ENCODE data around the gene RNLS. TPM values are rescaled to one million over a fixed set of nuclear protein-coding genes. Genes with fewer than 3 reads are reported as not detected.

Gene RNLS
- total RNA-seq, 1 experiment from 2014 or later: not detected

DNA sequence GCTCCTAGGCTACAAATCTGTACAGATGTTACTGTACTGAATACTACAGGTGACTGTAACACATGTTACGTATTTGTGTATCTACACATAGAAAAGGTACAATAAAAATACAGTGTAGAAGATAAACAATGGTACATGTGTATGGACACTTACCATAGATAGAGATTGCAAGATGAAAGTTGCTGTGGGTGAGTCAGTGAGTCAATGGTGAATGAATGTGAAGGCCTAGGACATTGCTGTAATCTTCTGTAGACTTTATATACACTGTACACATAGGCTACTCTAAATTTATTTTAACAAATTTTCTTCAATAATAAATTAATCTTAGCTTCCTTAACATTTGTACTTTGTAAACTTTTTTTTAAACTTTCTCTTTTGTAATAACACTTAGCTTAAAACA lies 205.6 kb downstream of the RNLS start:
- H3K36me3 Mint-ChIP-seq (ENCODE audit: insufficient read depth, unreplicated experiment): no peaks in the 10 kb centered on the region
- POLR2A ChIA-PET: interaction anchor here (0.6 to 1.9 kb wide), 5 partner anchors 8 to 516 kb away, joined by 3 to 7 read pairs (median 5); no protein-coding TSS in a partner anchor
- no peak overlapping the region for H3K4me3 Mint-ChIP-seq (ENCODE audit: unreplicated experiment)
- H3K27me3 Mint-ChIP-seq (ENCODE audit: insufficient read depth, unreplicated experiment): no peaks in the 10 kb centered on the region
- intact Hi-C loops (cut with micrococcal nuclease): no loop called here
- CTCF ChIA-PET: interaction anchor here (0.6 to 1.2 kb wide), 4 partner anchors 11 to 559 kb away, joined by 3 to 7 read pairs (median 3); no protein-coding TSS in a partner anchor
- H3K9me3 Mint-ChIP-seq (ENCODE audit: unreplicated experiment): no peaks in the 10 kb centered on the region
- TF ChIP-seq, protein P1, sequence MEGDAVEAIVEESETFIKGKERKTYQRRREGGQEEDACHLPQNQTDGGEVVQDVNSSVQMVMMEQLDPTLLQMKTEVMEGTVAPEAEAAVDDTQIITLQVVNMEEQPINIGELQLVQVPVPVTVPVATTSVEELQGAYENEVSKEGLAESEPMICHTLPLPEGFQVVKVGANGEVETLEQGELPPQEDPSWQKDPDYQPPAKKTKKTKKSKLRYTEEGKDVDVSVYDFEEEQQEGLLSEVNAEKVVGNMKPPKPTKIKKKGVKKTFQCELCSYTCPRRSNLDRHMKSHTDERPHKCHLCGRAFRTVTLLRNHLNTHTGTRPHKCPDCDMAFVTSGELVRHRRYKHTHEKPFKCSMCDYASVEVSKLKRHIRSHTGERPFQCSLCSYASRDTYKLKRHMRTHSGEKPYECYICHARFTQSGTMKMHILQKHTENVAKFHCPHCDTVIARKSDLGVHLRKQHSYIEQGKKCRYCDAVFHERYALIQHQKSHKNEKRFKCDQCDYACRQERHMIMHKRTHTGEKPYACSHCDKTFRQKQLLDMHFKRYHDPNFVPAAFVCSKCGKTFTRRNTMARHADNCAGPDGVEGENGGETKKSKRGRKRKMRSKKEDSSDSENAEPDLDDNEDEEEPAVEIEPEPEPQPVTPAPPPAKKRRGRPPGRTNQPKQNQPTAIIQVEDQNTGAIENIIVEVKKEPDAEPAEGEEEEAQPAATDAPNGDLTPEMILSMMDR (IDR thresholded peaks at IDR 0.05; ENCODE audit: unreplicated experiment): no peak
- no peak for DNase-seq (ENCODE audit: unreplicated experiment)
- BruUV-seq (replicated peaks): no TSS peak
- H3K4me1 Mint-ChIP-seq (ENCODE audit: insufficient read depth, unreplicated experiment): peaks cover 9% of the 10 kb centered on the region
- H3K27ac Mint-ChIP-seq (ENCODE audit: low read depth, unreplicated experiment): no peak overlapping the region

DNA sequence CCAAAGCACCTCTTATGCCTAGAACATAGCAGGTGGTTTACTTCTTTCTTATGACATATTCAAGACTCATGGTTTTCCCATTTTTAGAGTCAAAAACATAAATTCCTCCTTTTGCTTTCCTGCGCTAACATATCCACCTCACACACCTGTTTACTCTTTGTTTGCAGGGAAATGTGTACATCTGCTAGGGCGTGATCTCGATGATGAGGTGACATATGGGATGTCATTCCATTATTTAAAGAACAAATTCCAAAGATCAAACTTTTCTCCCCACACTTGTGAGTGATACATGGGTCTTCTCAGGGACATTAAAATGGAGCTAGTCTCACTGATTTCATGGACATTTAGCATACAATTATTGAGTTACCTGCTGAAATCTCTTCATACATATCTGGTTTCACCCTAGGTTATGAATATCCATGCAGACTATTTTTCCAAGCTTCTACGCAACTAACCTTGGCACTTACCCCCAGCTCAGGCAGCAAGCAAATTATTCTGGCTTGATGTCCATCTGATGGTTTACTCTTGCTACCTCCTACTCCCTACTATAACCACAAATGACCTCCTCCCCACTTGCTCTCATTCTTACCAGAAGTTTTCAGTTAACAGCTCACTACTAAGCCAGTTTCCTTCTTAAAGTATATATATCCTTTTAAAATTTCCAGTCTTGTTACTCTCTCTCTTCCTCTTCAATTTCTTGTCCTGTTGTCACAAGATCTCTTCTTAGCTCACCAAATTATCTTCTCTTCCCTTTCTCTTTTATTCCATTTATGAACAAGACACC lies 208.5 kb downstream of the RNLS start:
- no peaks in the 10 kb centered on the region for H3K9me3 Mint-ChIP-seq (ENCODE audit: unreplicated experiment)
- no peaks in the 10 kb centered on the region for H3K36me3 Mint-ChIP-seq (ENCODE audit: insufficient read depth, unreplicated experiment)
- H3K4me3 Mint-ChIP-seq (ENCODE audit: unreplicated experiment): no peak overlapping the region
- no peak for DNase-seq (ENCODE audit: unreplicated experiment)
- no TSS peak for BruUV-seq (replicated peaks)
- intact Hi-C loops (cut with micrococcal nuclease): no loop called here
- TF ChIP-seq, protein P1 (IDR thresholded peaks at IDR 0.05; ENCODE audit: unreplicated experiment): no peak
- ChIA-PET POLR2A (interaction anchor here (1.3 kb wide), 1 partner anchor 40 kb away, joined by 4 read pairs; no protein-coding TSS in a partner anchor), CTCF (interaction anchor here (2.0 kb wide), 1 partner anchor 15 kb away, joined by 4 read pairs; no protein-coding TSS in a partner anchor)
- no peaks in the 10 kb centered on the region for H3K27me3 Mint-ChIP-seq (ENCODE audit: insufficient read depth, unreplicated experiment)
- no peak overlapping the region for H3K27ac Mint-ChIP-seq (ENCODE audit: low read depth, unreplicated experiment)
- H3K4me1 Mint-ChIP-seq (ENCODE audit: insufficient read depth, unreplicated experiment): peaks cover 4% of the 10 kb centered on the region

DNA sequence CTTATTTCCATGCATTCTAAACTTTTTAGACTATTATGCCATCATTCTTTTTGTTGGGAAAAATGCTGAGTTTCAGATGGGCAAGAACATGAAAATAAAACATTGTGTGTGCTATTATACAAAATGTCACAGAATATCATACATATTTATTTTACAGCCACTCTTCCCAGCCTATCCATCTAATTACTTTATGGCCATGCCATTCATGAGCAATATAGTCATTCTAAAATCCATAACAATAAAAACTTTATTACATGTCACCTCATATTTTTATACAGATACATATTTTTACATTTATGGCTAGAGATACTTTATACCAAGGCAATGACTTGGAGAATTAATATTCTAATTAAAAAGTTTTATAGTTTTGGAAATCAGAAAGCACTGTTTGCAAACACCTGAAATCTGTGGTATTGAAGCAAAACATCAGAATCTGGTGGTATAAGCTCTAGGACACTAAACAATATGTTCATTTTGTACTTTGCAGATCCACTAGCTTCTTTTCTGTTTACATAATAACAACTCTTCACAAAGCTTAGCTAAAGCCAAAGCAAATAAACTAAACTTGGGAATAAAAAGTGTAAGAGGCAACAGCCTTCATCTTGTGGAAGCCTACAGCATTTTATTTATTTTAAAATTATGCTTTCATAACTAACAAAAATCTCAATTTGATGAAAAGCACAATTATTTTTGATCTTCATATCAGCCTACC lies 210.1 kb downstream of the RNLS start:
- H3K36me3 Mint-ChIP-seq (ENCODE audit: insufficient read depth, unreplicated experiment): no peaks in the 10 kb centered on the region
- TF ChIP-seq, protein P1 (IDR thresholded peaks at IDR 0.05; ENCODE audit: unreplicated experiment): no peak
- no peak overlapping the region for H3K4me3 Mint-ChIP-seq (ENCODE audit: unreplicated experiment)
- ChIA-PET POLR2A (interaction anchor here (0.7 kb wide), 2 partner anchors 12 to 411 kb away, joined by 3 read pairs; no protein-coding TSS in a partner anchor), CTCF (interaction anchor here (0.6 to 2.0 kb wide), 2 partner anchors 12 to 17 kb away, joined by 3 to 4 read pairs; no protein-coding TSS in a partner anchor)
- no TSS peak for BruUV-seq (replicated peaks)
- H3K27ac Mint-ChIP-seq (ENCODE audit: low read depth, unreplicated experiment): no peak overlapping the region
- no peaks in the 10 kb centered on the region for H3K27me3 Mint-ChIP-seq (ENCODE audit: insufficient read depth, unreplicated experiment)
- no peak for DNase-seq (ENCODE audit: unreplicated experiment)
- H3K9me3 Mint-ChIP-seq (ENCODE audit: unreplicated experiment): no peaks in the 10 kb centered on the region
- intact Hi-C loops (cut with micrococcal nuclease): no loop called here
- no peaks in the 10 kb centered on the region for H3K4me1 Mint-ChIP-seq (ENCODE audit: insufficient read depth, unreplicated experiment)

DNA sequence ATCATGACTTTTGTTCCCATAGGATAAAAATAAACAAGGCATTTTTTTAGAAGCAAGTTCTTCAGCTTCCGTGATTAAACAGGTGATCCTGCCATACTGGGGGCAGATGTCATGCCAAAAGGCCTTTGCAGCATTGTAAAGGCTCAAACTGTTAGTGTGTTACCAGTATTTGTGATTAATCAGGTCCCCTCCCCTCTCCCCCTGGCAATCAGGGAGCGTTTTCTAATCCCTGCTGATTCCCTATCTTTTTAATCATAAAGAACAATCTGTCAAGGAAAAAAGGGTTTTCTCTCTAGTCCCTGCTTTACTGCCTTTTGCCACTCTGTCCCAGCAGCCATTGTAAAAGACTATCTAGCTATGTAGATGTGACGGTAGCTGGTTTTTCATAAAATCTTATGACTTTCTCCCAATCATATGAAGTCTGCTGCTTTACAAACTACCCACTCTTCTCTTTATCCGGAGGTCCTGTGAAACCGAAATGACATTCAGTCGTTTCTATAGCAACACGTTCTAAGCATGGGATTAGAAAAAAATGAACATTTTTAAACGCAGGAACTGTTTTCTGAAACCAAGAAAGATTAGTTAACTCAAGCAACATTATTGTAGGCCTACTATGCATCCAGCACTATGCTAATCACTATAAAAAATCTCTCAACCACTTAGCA lies 210.9 kb downstream of the RNLS start:
- TF ChIP-seq, protein P1 (IDR thresholded peaks at IDR 0.05; ENCODE audit: unreplicated experiment): no peak
- BruUV-seq (replicated peaks): no TSS peak
- DNase-seq (ENCODE audit: unreplicated experiment): no peak
- no peak overlapping the region for H3K27ac Mint-ChIP-seq (ENCODE audit: low read depth, unreplicated experiment)
- H3K9me3 Mint-ChIP-seq (ENCODE audit: unreplicated experiment): no peaks in the 10 kb centered on the region
- POLR2A ChIA-PET: no interaction called here
- H3K4me1 Mint-ChIP-seq (ENCODE audit: insufficient read depth, unreplicated experiment): no peaks in the 10 kb centered on the region
- CTCF ChIA-PET: no interaction called here
- intact Hi-C loops (cut with micrococcal nuclease): no loop called here
- no peaks in the 10 kb centered on the region for H3K27me3 Mint-ChIP-seq (ENCODE audit: insufficient read depth, unreplicated experiment)
- no peaks in the 10 kb centered on the region for H3K36me3 Mint-ChIP-seq (ENCODE audit: insufficient read depth, unreplicated experiment)
- H3K4me3 Mint-ChIP-seq (ENCODE audit: unreplicated experiment): no peak overlapping the region
